ENCODE data around the gene TEPSIN. TPM values are rescaled to one million over a fixed set of nuclear protein-coding genes. Genes with fewer than 3 reads are reported as not detected.

TEPSIN gene
- total and polyA plus RNA-seq, 2 of the 13 experiments (the other 11 are each of a cell fraction or from before 2014, with no cell fraction given) = 16.1 to 18.8 TPM

GRCh38 chr17:81222906-81223761 lies 15.7 kb downstream of the TEPSIN start, which contains the start of gene CEP131 (continued):
- TF ChIP-seq, protein P1, sequence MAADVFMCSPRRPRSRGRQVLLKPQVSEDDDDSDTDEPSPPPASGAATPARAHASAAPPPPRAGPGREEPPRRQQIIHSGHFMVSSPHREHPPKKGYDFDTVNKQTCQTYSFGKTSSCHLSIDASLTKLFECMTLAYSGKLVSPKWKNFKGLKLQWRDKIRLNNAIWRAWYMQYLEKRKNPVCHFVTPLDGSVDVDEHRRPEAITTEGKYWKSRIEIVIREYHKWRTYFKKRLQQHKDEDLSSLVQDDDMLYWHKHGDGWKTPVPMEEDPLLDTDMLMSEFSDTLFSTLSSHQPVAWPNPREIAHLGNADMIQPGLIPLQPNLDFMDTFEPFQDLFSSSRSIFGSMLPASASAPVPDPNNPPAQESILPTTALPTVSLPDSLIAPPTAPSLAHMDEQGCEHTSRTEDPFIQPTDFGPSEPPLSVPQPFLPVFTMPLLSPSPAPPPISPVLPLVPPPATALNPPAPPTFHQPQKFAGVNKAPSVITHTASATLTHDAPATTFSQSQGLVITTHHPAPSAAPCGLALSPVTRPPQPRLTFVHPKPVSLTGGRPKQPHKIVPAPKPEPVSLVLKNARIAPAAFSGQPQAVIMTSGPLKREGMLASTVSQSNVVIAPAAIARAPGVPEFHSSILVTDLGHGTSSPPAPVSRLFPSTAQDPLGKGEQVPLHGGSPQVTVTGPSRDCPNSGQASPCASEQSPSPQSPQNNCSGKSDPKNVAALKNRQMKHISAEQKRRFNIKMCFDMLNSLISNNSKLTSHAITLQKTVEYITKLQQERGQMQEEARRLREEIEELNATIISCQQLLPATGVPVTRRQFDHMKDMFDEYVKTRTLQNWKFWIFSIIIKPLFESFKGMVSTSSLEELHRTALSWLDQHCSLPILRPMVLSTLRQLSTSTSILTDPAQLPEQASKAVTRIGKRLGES (CRISPR knock-in tag; IDR thresholded peaks at IDR 0.05; ENCODE audit: borderline replicate concordance) = no peak
- TF ChIP-seq ZFP41 (CRISPR knock-in tag; IDR thresholded peaks at IDR 0.05; ENCODE audit: borderline replicate concordance) (no peak), AHR (CRISPR knock-in tag; IDR thresholded peaks at IDR 0.05) (peak; percentile 90; the same call in 1 of the 2 replicates), ZNF616 (CRISPR knock-in tag; IDR thresholded peaks at IDR 0.05; ENCODE audit: low read depth) (no peak; the same call in 1 of the 2 replicates), ZBTB20 (CRISPR knock-in tag; IDR thresholded peaks at IDR 0.05; ENCODE audit: borderline replicate concordance, low read depth) (peak; percentile 73; the same call in 1 of the 2 replicates), ZNF619 (CRISPR knock-in tag; IDR thresholded peaks at IDR 0.05) (no peak), HNF1A (IDR thresholded peaks at IDR 0.05; ENCODE audit: low read depth) (no peak), HNF1A (CRISPR knock-in tag; IDR thresholded peaks at IDR 0.05; ENCODE audit: borderline replicate concordance) (no peak), HDAC2 (CRISPR knock-in tag; IDR thresholded peaks at IDR 0.05) (peak; percentile 48), WIZ (CRISPR knock-in tag; IDR thresholded peaks at IDR 0.05) (no peak; the same call in 1 of the 2 replicates), NR2F1 (CRISPR knock-in tag; IDR thresholded peaks at IDR 0.05) (peak; percentile 29 to 64; a peak in 2 of 4 replicates), TRIM22 (IDR thresholded peaks at IDR 0.05) (no peak), REL (CRISPR knock-in tag; conservative IDR thresholded peaks at IDR 0.05) (no peak), HOXA7 (CRISPR knock-in tag; IDR thresholded peaks at IDR 0.05) (no peak)
- TF ChIP-seq, protein P2, sequence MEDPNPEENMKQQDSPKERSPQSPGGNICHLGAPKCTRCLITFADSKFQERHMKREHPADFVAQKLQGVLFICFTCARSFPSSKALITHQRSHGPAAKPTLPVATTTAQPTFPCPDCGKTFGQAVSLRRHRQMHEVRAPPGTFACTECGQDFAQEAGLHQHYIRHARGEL (CRISPR knock-in tag; IDR thresholded peaks at IDR 0.05) = peak; percentile 50; the same call in 1 of the 2 replicates
- TF ChIP-seq, protein P3, sequence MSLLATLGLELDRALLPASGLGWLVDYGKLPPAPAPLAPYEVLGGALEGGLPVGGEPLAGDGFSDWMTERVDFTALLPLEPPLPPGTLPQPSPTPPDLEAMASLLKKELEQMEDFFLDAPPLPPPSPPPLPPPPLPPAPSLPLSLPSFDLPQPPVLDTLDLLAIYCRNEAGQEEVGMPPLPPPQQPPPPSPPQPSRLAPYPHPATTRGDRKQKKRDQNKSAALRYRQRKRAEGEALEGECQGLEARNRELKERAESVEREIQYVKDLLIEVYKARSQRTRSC (CRISPR knock-in tag; IDR thresholded peaks at IDR 0.05; ENCODE audit: low read depth) = no peak
- TF ChIP-seq, protein P4, sequence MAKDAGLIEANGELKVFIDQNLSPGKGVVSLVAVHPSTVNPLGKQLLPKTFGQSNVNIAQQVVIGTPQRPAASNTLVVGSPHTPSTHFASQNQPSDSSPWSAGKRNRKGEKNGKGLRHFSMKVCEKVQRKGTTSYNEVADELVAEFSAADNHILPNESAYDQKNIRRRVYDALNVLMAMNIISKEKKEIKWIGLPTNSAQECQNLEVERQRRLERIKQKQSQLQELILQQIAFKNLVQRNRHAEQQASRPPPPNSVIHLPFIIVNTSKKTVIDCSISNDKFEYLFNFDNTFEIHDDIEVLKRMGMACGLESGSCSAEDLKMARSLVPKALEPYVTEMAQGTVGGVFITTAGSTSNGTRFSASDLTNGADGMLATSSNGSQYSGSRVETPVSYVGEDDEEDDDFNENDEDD (CRISPR knock-in tag; IDR thresholded peaks at IDR 0.05; ENCODE audit: borderline replicate concordance) = peak; percentile 98
